HuH-7 (cell line): Measurements from ENCODE around the gene S100A10.

ENCODE experiments used
- DNase-seq: peaks from one replicate; pipeline ENCODE4 v3.0.0; 2011; ENCODE audit warnings: low spot score

The S100A10 gene

DNA sequence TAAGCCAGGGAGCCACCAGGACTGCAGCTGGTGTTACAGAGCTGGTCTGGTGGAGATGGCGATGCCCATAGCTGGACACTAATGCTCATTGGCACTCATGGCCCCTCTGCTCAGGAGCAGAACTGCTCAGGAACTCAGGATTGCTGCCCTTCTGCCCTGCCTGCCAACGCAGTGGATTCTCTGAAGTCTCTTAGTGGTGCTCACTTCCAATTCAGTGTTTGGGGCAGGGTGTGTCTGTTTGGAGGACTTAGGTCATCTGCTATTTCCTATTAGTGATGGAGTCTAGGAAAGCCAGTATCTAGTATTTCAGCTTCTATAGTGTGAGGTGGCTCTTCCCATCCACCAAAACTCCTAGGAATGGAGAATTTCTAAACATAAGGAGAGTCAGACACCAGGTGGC lies 29.1 kb downstream of the S100A10 start:
- no peak for DNase-seq

DNA sequence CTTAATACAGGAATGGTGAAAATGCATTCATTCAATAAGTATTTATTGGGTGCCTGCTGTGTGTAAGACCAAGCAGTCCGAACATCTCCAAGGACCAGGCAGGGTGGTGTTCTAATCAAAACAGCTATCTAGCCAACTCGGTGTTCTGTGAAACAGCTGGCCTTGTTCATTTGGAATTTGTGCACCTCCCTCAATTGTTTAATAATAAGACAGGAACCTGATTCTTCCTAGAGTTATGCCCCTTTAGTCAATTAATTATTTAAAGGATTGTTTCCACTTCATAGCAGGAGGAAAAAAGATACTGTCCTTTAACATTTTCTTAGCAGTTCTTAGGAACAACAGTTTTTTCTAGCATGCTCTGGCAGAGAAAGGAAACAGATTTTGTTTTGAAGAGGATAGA lies 30.4 kb downstream of the S100A10 start:
- DNase-seq = no peak

DNA sequence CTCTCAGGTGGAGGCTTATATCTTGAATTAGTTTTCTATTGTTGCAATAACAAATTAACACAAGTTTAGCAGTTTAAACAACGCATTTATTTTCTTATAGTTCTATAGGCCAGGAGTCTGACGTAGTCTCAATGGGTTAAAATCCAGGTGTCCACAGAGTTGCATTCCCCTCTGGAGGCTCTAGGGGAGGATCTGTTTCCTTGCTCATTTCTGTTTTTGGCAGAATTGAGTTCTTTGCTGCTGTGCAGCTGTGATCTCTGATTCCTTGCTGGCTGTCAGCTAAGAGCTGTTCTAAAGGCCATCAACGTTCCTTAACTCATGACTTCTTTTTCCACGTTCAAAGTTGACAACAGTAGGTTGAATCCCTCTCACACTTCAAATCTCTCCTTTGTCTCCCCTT lies 31.8 kb downstream of the S100A10 start:
- DNase-seq = no peak

DNA sequence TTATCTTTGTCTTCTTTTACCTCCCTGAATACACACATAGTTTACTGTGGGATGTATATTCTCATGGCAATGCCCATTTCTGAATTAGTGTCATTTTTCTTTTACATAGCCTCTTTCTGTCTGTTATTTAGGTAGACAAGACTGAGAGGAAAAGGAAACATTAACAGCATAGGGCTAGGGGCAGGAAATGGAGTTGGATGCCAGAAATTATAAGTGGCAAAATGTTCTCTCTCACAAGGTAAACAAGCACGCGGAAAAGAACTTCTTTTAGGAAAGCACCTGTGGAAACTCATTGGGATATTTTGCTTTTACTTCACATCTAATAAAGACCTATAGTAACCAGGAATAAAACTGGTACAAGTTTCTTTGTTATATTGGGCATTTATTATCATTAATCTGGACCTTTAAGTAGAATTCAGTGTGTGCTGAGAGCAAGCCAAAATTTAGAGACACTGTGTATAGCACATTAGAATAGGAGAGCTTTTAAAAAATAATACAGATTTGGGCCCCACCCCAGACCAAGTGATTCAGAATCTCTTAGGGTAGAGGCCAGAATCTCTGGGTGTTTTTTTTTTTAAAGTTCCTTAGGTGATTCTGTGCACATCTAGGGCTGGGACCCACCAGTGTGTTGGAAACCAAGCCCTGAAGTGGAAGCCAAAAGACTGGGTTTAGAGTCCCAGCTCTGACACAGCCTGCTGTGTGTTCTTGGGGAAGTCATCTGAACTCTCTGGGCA lies 32.7 kb downstream of the S100A10 start:
- DNase-seq = no peak

DNA sequence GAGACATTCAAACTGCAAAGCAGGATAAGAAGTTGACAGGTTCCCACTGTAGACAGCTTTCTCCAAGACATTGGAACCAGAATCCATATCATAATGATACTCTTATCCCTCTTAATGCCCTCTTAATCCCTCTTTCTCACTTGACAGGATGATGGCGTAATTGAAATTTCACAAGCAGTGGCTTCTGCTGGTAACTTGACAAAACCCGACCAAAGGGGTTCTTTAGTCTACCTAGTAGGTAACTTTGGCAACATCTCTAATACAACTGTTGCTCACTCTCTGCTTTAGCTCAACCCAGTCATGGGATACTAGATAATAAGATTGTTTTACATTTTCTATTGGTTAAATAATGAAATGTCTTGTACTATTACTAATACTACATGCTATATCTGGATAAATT lies 34.7 kb downstream of the S100A10 start:
- no peak for DNase-seq

DNA sequence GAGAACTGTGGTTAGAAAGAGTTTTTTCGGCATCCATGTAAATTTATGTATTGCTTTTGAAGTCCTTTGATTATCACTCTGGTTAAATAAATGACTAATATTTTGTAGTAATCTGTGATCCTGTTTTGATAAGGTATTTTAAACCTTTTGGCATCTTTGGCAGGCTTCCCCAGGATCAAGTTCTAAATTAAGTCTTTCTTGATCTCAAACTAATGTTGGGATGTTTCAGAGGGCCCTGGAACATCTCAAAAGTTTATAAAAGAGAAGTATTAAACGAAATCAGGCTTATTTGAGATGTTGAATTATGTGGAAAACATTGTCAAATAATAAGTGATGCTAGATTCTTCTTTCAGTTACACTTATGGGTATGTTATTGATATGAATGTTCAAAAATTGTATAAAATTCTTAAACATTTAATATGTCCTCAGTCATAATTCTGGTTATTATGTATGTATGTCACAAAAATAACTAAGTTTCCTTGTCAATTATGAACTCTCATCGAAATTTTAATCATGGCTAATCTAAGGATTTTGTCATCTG lies 36.6 kb downstream of the S100A10 start:
- no peak for DNase-seq

DNA sequence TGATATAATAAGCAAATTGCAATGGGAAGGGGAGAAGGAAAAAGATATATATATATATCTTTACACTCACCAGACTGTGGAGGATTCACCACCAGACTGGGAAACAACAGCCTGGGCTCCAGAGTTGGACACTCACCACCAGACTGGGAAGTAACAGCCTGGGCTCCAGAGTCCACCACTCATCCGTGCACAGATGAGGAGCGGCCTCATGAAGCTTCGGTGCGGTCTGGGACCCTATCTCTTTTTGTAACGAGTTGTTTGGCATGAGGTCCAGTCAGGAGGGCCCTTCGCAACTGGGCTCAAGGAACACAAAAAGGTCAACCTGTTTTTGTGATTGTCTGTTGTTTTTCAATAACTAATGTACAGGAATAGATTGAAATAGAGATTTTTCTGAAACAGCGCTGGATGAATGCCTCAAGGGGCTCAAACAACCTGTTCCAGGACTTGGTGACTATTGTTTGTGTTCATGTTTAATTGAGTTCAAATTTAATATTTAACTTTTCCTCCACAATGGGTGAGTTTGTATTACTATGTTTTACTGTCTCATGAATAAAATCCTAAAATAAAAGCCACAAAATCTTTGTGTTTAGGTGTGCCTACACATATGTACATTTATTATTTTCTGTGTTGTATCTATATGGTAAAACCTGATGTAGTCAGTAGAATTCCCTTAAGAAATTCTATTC lies 40.1 kb downstream of the S100A10 start:
- DNase-seq = no peak

DNA sequence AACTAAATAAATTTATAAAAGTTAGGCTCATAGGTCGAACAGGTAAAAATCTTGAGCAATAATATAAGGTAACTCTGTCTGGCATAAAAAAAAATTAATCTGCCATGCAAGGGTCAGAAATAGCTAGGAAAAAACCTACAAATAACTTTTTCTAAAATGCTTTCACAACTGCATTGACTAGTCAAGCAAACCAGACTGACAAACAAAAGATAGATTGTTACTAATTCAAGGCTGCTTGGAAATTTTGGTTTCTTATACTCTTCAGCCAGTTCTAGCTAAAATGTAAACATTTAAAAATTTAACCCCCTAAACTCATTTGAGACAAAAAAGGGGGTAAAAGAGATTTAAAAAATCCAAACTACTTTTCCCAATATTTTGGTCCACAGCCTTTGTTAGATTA lies 40.8 kb downstream of the S100A10 start:
- no peak for DNase-seq

DNA sequence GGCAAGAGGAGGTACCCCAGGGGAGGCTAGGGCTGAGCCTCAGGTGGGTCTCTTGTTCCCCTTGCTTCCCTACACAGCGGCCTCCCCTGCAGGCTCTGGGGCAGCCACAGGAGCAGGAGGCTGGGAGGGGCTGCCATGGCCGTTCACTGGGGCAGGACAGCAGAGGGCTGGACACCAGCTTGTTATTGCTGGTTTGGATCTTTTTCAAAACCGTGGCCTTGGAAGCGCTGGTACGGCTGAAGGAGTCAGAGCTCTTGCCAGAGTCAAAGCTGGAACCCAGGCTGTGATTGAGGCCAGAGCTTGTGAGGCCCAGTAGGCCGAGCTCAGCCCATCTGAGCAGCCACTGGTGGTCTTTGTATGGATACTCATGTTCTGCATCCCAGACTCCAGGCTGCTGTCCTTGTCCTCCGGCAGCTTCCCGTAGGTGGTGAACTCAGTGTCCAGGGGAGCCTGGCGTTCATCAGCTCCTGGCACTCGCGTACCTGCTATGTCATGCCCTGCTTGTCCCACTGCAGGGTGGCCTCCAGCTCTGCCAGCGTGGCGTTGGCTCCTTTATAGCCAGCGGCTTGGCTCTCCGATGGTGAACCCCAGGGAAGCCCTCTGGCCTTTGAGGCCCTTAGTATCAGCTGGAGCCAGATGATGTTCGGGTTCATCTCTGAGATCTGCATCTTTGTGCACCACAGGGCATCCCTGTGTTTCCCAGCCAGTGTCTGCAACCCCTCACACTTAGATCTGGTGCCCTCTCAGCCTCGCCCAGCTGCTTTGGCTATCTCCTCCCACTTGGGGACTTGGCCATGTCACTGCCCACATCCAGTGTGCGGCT lies 44.1 kb downstream of the S100A10 start:
- DNase-seq = no peak

DNA sequence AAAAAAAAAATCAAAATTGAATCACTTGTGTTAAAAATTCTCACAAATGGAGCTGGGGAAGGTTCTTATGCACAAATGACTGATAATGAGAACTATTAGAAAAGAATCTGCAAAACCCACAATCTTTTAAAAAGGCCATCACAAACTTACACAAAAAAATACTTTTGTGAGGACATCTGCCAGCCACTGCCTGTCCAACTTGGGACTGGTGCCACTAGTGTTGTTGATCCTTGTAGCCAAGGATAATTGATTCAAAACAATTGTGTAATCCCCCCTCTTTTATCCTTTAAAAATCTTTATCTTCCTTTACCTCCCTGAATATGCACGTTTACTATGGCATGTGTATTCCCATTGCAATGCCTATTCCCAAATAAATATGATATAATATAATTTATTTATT lies 45.2 kb downstream of the S100A10 start:
- DNase-seq = no peak

DNA sequence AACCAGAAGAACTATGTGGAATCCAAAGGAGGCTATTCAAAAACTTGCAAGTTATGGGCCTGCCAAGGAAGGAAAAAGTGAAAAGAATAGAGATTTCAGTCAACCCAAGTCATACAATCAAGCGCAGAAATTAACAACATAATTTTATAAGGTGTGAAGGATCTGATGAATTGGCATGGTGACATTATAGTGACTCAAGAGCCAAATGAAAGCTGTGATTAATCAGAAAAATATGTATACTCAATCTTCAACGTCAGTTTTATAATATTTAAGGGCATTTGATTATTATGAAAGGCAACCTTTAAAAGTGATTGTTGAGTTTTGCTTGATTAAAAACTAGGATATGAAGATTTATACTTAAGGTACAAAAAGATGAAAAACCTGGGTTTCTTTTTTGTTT lies 46.5 kb downstream of the S100A10 start:
- no peak for DNase-seq

DNA sequence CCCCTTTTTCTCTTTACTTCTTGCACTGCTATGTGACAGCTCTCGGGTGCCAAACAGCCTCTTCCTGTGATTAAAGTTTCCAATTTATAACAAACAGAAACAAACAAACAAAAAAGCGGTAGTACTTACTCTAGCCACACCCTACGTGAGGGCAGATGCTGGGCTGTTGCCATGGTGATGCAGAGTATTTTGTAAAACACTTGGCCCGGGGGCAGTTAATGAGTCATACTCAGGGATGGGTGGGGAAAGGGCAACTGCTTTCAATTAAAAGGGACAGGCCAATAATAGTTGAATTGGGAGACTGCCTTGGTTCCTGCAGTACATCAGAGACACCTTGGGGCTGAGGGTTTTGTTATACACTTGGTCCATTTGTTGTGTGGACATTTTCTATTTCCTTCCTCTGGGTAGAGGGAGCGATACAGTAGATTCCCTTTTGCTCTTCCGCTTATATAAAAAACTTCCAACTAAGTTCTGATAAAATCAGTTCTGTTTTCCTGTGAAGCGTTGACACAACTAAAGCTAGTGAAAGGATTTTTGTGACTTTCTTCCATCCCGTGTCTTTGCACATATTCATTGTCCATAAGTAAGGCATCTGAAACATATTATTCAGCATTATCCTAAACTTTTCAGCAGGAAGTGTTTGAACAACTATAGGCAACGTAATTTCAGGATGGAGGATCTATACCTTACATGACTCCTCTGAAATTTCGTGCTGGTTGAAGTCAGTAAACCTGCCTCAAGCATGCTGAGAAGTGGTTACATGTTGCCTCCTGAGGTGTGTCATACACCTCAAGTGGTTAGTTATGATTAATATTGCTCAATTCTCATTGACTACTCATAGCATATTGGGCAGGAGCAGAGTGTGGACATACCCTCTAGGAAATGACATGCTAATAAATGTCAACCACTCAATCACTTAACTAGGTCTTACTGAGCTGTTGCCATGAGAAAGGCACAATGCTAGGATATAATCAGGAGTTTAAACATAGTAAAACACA lies 47.6 kb downstream of the S100A10 start:
- no peak for DNase-seq

DNA sequence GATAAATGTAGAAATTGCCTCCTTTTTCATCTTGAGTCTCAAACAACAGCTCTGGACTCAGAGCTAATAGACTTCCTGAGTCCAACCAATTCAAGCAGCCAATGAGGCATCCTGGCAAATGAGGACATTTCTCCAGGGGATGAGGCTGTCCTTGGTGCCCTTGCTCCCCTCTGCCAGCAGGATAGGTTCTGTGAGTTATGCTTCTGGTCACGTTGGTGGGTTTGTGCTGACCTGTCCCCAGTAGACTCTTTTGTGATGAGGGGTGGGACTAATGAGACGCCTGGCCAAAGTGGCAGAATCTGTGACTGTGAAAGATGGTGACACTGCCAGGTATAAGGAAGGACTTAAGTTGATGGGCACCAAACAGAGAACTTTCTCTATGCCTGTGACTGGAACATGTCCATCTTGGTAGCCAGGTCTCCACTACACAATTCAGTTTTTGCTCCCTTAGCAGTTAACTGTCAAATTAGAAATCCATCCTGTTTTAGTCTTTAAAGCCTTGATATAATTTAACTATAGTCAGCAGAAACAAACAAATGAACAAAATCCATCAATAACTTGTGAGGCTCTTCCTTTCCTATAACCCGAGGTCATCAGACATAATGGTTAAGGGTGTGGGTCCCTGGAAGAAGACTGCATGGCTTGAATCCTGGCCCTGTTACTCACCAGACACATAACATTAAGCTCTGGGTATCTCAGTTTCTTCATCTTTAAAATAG lies 48.6 kb downstream of the S100A10 start:
- no peak for DNase-seq

DNA sequence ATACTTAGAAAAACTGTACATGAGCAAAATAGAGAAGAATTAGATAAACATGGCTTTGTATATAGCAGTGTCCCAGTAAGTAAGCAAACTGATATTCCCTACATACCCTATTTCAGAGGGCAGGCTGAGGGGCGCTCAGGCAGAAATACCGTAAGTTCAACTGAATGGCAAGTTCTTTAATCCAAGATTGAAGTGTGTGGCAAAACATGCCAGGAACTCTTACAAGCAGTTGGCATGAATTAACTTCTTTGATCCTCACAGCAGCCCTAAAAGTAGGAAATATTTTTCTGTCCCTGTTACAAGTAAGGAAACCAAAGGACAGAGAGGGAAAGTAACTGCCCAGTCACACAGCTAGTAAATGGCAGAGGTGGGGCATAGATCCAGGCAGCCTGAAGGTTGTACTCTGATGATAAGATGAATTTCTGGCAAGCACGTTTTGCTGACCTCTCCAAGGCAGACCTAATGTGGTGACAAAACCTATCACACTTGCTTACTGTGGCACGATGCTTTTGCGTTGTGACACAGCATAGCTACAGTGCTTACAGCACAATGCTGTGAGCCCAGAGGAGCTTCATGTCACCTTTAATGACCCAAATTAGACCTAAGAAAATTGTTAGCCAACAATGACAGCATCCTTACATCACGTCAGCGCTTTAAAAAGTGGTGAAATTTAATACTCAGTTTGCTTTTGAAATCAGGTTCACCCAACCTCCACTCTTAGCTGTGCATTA lies 49.4 kb downstream of the S100A10 start:
- DNase-seq = no peak

DNA sequence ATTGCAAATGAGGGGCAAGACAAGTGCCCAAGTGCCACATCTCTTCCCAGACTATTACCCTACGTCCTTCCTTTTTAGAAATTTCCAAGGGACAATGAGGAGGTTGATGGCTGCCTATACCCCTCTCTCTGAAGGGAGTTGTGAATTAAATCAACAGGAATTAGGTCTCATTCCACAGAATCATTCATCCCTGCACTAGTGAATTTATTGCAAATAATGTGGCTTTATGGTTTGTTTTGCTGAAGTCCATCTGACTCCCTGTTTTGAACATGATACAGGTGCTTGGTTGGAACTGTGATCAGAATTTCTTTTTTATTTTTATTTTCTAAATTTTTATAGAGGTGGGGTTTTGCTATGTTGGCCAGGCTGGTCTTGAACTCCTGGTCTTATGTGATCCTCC lies 50.1 kb downstream of the S100A10 start:
- DNase-seq = no peak

DNA sequence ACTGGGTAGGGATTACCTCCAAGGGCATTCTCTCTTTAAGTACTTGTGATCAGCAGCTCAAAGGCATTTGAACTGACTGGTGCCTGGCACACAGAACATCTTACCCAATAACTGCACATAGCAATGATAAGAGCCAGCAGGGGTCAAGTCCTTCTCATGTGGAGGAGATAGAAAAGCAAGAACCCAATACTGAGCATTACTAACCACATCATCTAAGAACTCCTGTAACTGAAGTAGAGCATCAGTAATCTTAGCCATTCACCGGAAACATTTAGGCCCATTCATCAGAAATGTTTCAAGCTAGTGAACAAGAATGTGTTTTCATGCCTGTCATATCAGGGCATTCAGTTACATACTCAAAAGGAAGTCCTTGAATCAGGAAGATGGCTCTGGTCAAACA lies 50.8 kb downstream of the S100A10 start:
- DNase-seq = no peak

DNA sequence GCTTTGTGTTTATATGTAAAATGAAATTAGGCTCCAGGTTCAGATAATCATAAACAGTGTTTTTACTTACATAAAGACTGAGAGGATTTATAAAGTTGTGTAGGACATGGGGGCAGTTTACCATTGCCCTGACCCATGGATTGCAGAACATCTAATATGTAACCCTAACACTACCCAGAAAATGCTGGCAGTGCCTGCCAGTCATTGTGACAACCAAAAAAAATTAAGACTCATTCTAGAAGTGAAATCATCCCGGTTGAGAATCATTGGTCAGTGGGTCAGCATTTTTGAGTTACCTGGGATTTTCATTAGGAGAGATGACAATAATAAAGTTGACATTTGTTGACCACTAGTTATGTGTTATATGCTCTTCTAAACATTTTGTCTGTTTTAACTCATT lies 53.1 kb downstream of the S100A10 start:
- no peak for DNase-seq

DNA sequence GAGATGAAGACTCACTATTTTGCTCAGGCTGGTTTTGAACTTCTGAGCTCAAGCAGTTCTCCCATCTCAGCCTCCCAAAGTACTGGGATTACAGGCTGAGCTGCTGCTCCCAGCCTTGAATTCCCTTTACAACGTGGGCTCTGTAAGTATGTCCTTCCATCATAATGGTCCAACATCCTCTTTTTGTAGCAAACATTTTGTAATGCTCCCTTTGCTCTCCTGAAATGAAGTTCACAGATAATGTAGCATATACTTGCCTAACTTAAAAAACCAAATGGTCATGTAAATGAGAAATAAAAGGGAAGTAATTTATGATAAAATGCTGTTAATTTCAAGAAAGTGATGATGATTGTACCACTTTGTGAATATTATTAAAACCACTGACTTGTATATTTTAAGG lies 53.9 kb downstream of the S100A10 start:
- no peak for DNase-seq

DNA sequence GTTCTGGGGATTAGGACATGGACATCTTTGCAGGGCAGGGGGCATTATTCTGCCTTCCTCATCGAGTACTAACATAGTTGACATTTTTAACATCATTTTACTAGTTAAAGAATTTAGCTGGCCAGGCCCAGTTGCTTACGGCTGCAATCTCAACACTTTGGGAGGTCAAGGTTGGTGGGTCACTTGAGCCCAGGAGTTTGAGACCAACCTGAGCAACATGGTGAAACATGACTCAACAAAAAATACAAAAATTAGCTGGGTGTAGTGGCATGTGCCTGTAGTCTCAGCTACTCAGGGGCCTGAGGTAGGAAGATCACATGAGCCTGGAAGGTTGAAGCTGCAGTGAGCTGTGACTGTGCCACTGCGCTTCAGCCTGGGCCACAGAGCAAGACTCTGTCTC lies 54.5 kb downstream of the S100A10 start:
- no peak for DNase-seq

DNA sequence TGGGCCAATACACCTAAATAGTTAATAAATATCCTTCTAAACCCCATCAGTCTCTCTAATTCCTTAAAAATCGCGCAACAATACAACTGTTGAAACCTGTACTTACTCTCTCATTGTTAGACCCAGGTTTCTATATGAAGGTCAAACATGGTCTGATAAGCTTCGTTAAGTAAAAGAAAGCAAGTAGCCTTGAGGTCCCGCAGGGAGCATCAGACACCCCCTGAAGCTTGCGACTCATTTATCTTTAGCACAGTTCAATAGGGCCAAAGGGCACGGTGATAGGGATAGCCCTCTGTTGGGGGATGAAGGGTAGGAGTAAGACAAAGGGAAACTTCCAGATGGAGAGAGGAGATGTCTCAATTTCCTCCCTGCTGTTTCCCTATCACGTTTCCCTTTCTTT lies 57.0 kb downstream of the S100A10 start:
- DNase-seq = peak; percentile 43
